DMS153 treated with DMSO at 0.1 percent for 48 hours (cell line): ENCODE results near the gene ZBTB7C.

Experiments used
- DNase-seq: peaks from one replicate; lab custom pipeline; 2025; ENCODE audit not compliant: unreplicated experiment; lab: John Stamatoyannopoulos, UW

The ZBTB7C gene

GRCh38 chr18:48172226-48173006 is 236.8 kb downstream of the ZBTB7C start:
- no peak for DNase-seq

GRCh38 chr18:48171490-48172188 is 237.5 kb downstream of the ZBTB7C start:
- DNase-seq, result no peak

GRCh38 chr18:48170651-48171050 is 238.5 kb downstream of the ZBTB7C start:
- DNase-seq, result no peak

- DNase-seq, result no peak
These were observed 240.3 kb downstream of the ZBTB7C start for GRCh38 chr18:48168861-48169260.

- no peak for DNase-seq
These were observed 241.3 kb downstream of the ZBTB7C start for GRCh38 chr18:48167897-48168253.

- no peak for DNase-seq
These were observed 242.8 kb downstream of the ZBTB7C start for GRCh38 chr18:48166336-48166875.

GRCh38 chr18:48165111-48165866 is 243.9 kb downstream of the ZBTB7C start:
- DNase-seq, result no peak

- no peak for DNase-seq
These were observed 244.5 kb downstream of the ZBTB7C start for GRCh38 chr18:48164701-48165100.

- DNase-seq, result no peak
These were observed 245.1 kb downstream of the ZBTB7C start for GRCh38 chr18:48164116-48164515.

GRCh38 chr18:48163738-48164115 is 245.5 kb downstream of the ZBTB7C start:
- no peak for DNase-seq

GRCh38 chr18:48162956-48163737 is 246.0 kb downstream of the ZBTB7C start:
- no peak for DNase-seq

- peak; percentile 66 for DNase-seq
These were observed 247.1 kb downstream of the ZBTB7C start for GRCh38 chr18:48161911-48162698.

- peak; percentile 68 for DNase-seq
These were observed 247.8 kb downstream of the ZBTB7C start for GRCh38 chr18:48161191-48161910.

- no peak for DNase-seq
These were observed 248.6 kb downstream of the ZBTB7C start for GRCh38 chr18:48160622-48161021.

- no peak for DNase-seq
These were observed 249.4 kb downstream of the ZBTB7C start for GRCh38 chr18:48159816-48160215.

GRCh38 chr18:48158721-48159120 is 250.5 kb downstream of the ZBTB7C start:
- no peak for DNase-seq

- DNase-seq, result no peak
These were observed 251.2 kb downstream of the ZBTB7C start for GRCh38 chr18:48157956-48158355.

- no peak for DNase-seq
These were observed 253.3 kb downstream of the ZBTB7C start for GRCh38 chr18:48155856-48156255.

- no peak for DNase-seq
These were observed 254.4 kb downstream of the ZBTB7C start for GRCh38 chr18:48154828-48155227.
